Testis (tissue), 2 donors: ENCODE data around the gene MSN.

ENCODE experiments used
- CTCF ChIP-seq, 3 experiments: fragments of 450-650 bp in 2 of 3; fragments of 200-600 bp in 1 of 3; sonication (generic) in 1 of 3; IDR thresholded peaks; one replicate each; pipeline ENCODE4 v1.5.1; 2016 to 2019; ENCODE audit warnings: antibody characterized with exemption in 3 of 3, mild to moderate bottlenecking in 2 of 3, moderate library complexity in 1 of 3
- POLR2A ChIP-seq: fragments of 450-650 bp; IDR thresholded peaks from one replicate; pipeline ENCODE4 v1.6.1; 2017; ENCODE audit warnings: antibody characterized with exemption, mild to moderate bottlenecking, moderate library complexity

DNA sequence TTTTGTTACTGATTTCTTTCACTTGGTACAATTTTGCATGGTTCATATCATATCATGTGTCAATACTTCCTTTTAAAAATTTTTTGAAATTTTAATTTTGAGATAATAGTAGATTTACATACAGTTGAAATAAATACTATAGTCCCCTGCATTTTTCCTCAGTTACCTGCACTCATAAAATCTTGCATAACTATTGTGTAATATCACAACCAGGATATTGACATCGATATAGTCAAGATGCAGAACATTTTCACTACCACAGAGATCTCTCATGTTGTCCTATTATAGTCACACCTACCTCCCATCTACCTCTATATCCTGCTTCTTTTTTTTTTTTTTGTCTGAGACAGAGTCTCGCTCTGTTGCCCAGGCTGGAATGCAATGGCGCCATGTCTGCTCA, 36.7 kb upstream of the MSN start:
- no peak for TF ChIP-seq CTCF (IDR thresholded peaks at IDR 0.05)
- no peak for TF ChIP-seq POLR2A
